GM18517 (cell line): Measurements from ENCODE around the gene TFEC.
"Not testable (repeated sequence)": the region's sequence is repeated elsewhere in the genome, so short reads cannot be mapped to it uniquely, and the experiment has no call there.

Experiments used
- ATAC-seq: cut with Tn5 transposase; IDR thresholded peaks from one replicate; pipeline ENCODE4 v1.9.1; 2021; ENCODE audit warnings: mild to moderate bottlenecking, moderate library complexity; ENCODE audit not compliant: unreplicated experiment

Gene TFEC

DNA sequence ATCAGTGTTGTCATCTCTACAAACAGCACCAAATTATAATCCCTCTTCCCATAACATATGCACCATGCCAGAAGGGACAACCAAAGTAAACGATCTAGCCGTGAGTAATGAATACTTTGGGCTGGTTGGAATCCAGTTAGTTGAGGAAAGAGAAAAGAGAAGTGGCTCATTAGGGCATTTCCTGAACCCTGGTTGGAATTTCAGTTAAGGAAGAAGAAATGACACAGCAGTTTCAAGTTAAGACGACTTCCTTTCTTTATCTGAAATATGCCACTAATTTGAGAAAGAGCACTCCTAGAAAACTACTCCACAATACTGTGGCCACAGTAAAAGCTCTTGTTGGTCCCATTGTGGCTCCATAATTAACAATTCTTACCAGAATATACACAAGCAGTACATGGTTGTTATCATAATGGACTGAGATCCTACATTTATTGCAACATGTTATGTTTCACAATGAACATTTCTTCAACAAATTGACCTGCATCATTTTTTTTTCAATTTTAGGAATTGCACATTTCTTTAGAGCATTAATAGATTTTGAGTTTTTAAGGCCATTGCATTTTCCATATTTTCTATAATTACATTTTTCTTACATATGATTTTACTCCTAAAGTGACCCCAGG lies at the start of gene TFEC:
Gene TFEC, minus strand, starts transcription at position 113 of the 626 bp plus-strand sequence. CDS start 46,322 bp downstream, outside the sequence.
- no peak for ATAC-seq

- no peak for ATAC-seq
These were observed 45.0 kb upstream of the TFEC start for GRCh38 chr7:116075351-116076145.

DNA sequence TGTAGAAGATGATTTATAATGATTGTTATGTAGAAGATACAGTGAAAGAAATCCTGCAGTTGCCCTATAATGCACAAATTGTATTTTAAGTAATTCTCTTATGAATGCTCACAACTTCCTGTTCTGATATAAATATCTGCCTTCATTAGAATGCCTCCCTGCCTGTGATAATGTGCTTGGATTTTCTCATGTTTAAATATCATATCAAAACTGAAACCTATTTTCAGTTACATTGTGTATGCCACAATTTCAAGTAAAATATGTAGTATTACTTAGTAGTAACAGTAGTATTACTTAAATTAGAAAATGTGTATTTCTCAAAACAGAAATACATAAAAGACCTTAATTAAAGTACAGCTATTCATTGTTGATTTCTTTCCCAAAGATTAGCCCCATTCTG lies 41.1 kb upstream of the TFEC start:
- ATAC-seq: no peak

DNA sequence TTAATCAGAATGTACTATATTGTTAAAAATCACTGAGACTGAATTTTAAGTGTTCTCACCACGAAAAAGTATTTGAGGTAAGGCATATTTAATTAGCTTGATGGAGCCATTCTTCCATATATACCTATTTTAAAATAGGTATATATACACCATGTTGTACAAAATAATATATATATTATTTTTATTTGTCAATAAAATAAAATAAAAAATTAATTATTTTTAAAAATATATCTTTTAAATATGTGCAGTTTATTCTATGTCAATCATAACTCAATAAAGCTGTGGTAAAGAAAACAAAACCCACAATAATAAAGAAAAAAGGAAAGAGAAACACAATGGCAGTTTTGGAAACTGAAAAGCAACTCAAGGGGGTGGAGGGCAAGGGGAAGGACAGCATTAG lies 33.6 kb upstream of the TFEC start:
- no peak for ATAC-seq

DNA sequence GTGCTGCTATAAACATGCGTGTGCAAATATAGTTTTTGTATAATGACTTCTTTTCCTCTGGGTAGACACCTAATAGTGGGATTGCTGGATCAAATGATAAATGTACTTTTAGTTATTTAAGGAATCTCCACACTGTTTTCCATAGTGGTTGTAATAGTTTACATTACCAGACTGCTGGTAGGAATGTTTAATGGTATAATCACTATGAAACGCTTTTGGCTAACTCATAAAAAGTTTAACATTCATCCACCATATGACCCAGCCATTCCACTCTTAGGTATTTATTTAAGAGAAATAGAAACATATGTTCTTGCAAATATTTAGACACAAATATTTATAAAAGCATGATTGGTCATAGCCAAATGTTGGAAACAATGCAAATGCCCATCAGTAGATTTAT lies 32.1 kb upstream of the TFEC start:
- ATAC-seq: no peak

GRCh38 chr7:116052006-116052405 lies 21.4 kb upstream of the TFEC start:
- ATAC-seq: no peak

DNA sequence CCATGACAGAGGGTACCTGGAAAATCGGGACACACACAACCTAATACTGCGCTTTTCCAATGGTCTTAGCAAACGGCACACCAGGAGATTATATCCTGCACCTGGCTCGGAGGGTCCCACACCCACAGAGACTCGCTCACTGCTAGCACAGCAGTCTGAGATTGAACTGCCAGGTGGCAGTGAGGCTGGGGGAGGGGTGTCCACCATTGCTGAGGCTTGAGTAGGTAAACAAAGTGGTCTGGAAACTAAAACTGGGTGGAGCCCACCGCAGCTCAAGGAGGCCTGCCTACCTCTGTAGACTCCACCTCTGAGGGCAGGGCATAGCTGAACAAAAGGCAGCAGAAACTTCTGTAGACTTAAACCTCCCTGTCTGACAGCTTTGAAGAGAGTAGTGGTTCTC lies 16.7 kb upstream of the TFEC start:
- not testable (repeated sequence) for ATAC-seq

- no peak for ATAC-seq
These were observed 15.0 kb upstream of the TFEC start for GRCh38 chr7:116045532-116045931.

DNA sequence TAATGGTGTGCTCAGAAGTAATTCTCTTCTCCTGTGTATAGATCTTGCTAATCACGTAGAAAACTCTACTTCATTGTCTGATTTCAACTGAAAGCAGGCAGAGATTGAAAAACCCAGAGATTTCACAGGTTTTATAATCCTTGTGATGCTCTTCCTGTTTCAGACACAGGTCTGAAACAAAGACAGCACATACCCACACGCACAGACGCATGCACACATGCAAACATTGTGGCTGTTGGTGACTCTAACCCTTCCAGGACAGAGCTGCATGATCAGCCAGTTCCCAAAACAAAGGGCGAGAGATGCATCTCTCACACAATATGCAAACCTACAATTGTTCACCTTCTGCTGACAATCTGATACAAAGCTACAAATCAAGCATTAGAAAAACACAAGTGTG lies 11.1 kb upstream of the TFEC start:
- ATAC-seq: peak; percentile 85

GRCh38 chr7:116037401-116037800 lies 6.8 kb upstream of the TFEC start:
- no peak for ATAC-seq

DNA sequence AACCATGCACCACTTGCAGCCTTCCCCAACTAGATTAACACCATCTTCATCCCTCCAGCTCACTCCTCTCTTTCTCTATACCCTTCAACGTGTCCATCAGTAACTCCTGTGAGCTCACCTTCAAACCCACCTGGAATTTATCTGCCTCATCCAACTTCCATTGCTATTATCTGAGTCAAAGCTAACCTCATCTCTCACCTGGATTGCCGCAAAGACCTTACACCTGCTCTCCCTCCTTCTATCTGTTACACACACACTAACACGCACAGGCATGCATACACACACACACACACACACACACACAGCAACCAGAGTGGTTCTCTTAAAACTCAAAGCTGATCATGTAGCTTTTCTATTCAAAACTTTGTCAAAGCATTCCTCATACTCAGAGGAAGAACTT lies 3.8 kb upstream of the TFEC start:
- ATAC-seq: no peak

- ATAC-seq: no peak
These were observed 2.3 kb upstream of the TFEC start for GRCh38 chr7:116032886-116033285.

GRCh38 chr7:116028787-116029186 lies 1.8 kb downstream of the TFEC start:
- ATAC-seq: peak; percentile 84

GRCh38 chr7:116027786-116028185 lies 2.8 kb downstream of the TFEC start:
- no peak for ATAC-seq

- no peak for ATAC-seq
These were observed 5.4 kb downstream of the TFEC start for GRCh38 chr7:116024826-116025809.

GRCh38 chr7:116021237-116021636 lies 9.3 kb downstream of the TFEC start:
- peak; percentile 74 for ATAC-seq

DNA sequence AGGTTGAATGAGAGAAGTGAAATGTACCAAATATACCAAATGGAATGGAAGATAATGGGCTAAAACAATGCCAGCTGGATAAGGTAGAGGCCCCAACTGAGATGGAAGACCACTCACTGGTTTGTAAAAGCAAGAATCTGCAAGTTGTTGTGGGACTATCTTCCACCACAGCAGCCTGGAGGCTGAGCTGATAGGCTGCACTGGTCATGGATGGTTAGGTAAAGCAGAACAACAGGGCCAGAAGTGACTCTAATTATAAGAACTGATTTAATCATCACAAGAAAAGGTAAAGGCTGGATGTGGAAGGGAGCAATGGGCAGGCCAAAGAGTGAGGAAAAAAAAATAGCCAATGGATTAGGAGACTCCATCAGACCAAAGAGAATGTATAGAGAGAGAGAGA lies 11.8 kb downstream of the TFEC start:
- ATAC-seq: no peak

- no peak for ATAC-seq
These were observed 16.9 kb downstream of the TFEC start for GRCh38 chr7:116013675-116014074.

- no peak for ATAC-seq
These were observed 19.0 kb downstream of the TFEC start for GRCh38 chr7:116011584-116011983.

- ATAC-seq: not testable (repeated sequence)
These were observed 25.8 kb downstream of the TFEC start for GRCh38 chr7:116004762-116005161.

- no peak for ATAC-seq
These were observed 33.3 kb downstream of the TFEC start for GRCh38 chr7:115997221-115997620.
